Measurements from ENCODE around the gene GDPGP1. TPM values are rescaled to one million over a fixed set of nuclear protein-coding genes. Genes with fewer than 3 reads are reported as not detected.
A peak's percentile ranks its signal among the peaks of the same experiment; 100 is the strongest.

GDPGP1 gene
- total and polyA plus RNA-seq, 10 of the 15 experiments (the other 5 are each of a cell fraction or from before 2014, with no cell fraction given), result 0.68 to 8.9 (median 3.0) TPM

DNA sequence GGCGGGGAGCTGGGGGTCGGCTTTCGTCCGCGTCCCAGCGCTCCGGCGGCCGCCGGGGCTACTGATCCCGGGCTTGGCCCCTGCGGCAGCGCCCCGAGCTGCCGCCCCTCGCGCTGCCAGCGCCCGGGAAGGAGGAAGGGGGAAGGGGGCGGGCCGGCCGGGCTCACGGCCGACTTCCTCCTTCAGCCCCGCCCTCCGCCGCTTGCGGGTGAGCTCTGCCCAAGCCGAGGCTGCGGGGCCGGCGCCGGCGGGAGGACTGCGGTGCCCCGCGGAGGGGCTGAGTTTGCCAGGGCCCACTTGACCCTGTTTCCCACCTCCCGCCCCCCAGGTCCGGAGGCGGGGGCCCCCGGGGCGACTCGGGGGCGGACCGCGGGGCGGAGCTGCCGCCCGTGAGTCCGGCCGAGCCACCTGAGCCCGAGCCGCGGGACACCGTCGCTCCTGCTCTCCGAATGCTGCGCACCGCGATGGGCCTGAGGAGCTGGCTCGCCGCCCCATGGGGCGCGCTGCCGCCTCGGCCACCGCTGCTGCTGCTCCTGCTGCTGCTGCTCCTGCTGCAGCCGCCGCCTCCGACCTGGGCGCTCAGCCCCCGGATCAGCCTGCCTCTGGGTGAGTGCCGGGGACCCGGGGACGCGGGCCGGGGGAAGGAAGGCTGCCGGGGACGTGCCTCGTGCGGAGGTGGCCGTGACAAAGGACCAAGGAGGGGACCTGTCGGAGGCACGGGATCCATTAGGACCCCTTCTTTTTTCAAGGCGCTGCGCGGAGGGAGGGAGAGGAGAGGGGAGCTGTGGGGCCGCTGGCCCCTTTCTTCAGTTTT is 32.7 kb upstream of the GDPGP1 start, which contains the start of gene SEMA4B (continued):
- TF ChIP-seq NR2F1 (conservative IDR thresholded peaks at IDR 0.05) (peak; percentile 67), SUPT20H (IDR thresholded peaks at IDR 0.05; ENCODE audit: borderline replicate concordance, control insufficient read depth, low read depth, low read length) (no peak), NBN (IDR thresholded peaks at IDR 0.05) (no peak), POLR2AphosphoS5 (IDR thresholded peaks at IDR 0.05; ENCODE audit: low read length) (peak; percentile 30; the same call in 1 of the 2 replicates), JUNB (IDR thresholded peaks at IDR 0.05) (no peak), CHD1 (IDR thresholded peaks at IDR 0.05; ENCODE audit: low read depth, low read length) (no peak; the same call in 1 of the 2 replicates), SMC3 (IDR thresholded peaks at IDR 0.05; ENCODE audit: borderline replicate concordance, low read length) (no peak), NFXL1 (IDR thresholded peaks at IDR 0.05; ENCODE audit: borderline replicate concordance) (no peak), SPI1 (IDR thresholded peaks at IDR 0.05; ENCODE audit: borderline replicate concordance, insufficient read depth, low read depth, low read length) (peak; percentile 60; the same call in 1 of the 2 replicates), MYB (IDR thresholded peaks at IDR 0.05; ENCODE audit: borderline replicate concordance, low read depth, low read length) (no peak), ZNF622 (IDR thresholded peaks at IDR 0.05) (no peak), HDAC2 (IDR thresholded peaks at IDR 0.05) (no peak), FOXM1 (IDR thresholded peaks at IDR 0.05; ENCODE audit: low read depth, low read length) (no peak)
- TF ChIP-seq, protein P1, sequence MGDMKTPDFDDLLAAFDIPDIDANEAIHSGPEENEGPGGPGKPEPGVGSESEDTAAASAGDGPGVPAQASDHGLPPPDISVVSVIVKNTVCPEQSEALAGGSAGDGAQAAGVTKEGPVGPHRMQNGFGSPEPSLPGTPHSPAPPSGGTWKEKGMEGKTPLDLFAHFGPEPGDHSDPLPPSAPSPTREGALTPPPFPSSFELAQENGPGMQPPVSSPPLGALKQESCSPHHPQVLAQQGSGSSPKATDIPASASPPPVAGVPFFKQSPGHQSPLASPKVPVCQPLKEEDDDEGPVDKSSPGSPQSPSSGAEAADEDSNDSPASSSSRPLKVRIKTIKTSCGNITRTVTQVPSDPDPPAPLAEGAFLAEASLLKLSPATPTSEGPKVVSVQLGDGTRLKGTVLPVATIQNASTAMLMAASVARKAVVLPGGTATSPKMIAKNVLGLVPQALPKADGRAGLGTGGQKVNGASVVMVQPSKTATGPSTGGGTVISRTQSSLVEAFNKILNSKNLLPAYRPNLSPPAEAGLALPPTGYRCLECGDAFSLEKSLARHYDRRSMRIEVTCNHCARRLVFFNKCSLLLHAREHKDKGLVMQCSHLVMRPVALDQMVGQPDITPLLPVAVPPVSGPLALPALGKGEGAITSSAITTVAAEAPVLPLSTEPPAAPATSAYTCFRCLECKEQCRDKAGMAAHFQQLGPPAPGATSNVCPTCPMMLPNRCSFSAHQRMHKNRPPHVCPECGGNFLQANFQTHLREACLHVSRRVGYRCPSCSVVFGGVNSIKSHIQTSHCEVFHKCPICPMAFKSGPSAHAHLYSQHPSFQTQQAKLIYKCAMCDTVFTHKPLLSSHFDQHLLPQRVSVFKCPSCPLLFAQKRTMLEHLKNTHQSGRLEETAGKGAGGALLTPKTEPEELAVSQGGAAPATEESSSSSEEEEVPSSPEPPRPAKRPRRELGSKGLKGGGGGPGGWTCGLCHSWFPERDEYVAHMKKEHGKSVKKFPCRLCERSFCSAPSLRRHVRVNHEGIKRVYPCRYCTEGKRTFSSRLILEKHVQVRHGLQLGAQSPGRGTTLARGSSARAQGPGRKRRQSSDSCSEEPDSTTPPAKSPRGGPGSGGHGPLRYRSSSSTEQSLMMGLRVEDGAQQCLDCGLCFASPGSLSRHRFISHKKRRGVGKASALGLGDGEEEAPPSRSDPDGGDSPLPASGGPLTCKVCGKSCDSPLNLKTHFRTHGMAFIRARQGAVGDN (IDR thresholded peaks at IDR 0.05), result peak; percentile 42; the same call in 1 of the 2 replicates
- TF ChIP-seq, protein P2, sequence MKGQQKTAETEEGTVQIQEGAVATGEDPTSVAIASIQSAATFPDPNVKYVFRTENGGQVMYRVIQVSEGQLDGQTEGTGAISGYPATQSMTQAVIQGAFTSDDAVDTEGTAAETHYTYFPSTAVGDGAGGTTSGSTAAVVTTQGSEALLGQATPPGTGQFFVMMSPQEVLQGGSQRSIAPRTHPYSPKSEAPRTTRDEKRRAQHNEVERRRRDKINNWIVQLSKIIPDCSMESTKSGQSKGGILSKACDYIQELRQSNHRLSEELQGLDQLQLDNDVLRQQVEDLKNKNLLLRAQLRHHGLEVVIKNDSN (IDR thresholded peaks at IDR 0.05; ENCODE audit: borderline replicate concordance, extremely low read length, insufficient read depth, low read depth, low read length), result no peak
- TF ChIP-seq, protein P3, sequence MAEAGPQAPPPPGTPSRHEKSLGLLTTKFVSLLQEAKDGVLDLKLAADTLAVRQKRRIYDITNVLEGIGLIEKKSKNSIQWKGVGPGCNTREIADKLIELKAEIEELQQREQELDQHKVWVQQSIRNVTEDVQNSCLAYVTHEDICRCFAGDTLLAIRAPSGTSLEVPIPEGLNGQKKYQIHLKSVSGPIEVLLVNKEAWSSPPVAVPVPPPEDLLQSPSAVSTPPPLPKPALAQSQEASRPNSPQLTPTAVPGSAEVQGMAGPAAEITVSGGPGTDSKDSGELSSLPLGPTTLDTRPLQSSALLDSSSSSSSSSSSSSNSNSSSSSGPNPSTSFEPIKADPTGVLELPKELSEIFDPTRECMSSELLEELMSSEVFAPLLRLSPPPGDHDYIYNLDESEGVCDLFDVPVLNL (IDR thresholded peaks at IDR 0.05; ENCODE audit: low read depth, low read length), result no peak
- TF ChIP-seq, protein P4, sequence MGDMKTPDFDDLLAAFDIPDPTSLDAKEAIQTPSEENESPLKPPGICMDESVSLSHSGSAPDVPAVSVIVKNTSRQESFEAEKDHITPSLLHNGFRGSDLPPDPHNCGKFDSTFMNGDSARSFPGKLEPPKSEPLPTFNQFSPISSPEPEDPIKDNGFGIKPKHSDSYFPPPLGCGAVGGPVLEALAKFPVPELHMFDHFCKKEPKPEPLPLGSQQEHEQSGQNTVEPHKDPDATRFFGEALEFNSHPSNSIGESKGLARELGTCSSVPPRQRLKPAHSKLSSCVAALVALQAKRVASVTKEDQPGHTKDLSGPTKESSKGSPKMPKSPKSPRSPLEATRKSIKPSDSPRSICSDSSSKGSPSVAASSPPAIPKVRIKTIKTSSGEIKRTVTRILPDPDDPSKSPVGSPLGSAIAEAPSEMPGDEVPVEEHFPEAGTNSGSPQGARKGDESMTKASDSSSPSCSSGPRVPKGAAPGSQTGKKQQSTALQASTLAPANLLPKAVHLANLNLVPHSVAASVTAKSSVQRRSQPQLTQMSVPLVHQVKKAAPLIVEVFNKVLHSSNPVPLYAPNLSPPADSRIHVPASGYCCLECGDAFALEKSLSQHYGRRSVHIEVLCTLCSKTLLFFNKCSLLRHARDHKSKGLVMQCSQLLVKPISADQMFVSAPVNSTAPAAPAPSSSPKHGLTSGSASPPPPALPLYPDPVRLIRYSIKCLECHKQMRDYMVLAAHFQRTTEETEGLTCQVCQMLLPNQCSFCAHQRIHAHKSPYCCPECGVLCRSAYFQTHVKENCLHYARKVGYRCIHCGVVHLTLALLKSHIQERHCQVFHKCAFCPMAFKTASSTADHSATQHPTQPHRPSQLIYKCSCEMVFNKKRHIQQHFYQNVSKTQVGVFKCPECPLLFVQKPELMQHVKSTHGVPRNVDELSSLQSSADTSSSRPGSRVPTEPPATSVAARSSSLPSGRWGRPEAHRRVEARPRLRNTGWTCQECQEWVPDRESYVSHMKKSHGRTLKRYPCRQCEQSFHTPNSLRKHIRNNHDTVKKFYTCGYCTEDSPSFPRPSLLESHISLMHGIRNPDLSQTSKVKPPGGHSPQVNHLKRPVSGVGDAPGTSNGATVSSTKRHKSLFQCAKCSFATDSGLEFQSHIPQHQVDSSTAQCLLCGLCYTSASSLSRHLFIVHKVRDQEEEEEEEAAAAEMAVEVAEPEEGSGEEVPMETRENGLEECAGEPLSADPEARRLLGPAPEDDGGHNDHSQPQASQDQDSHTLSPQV (IDR thresholded peaks at IDR 0.05), result no peak
